ENCODE data around the gene CRACR2B. TPM values are rescaled to one million over a fixed set of nuclear protein-coding genes. Genes with fewer than 3 reads are reported as not detected.

The CRACR2B gene
- polyA plus RNA-seq, 12 donors = 5.8 to 34.3 (median 9.8) TPM; not detected in 1

- no peak for DNase-seq
These were observed 2.1 kb upstream of the CRACR2B start for GRCh38 chr11:825366-826226.

GRCh38 chr11:826227-826621 is 1.5 kb upstream of the CRACR2B start:
- no peak for DNase-seq

DNA sequence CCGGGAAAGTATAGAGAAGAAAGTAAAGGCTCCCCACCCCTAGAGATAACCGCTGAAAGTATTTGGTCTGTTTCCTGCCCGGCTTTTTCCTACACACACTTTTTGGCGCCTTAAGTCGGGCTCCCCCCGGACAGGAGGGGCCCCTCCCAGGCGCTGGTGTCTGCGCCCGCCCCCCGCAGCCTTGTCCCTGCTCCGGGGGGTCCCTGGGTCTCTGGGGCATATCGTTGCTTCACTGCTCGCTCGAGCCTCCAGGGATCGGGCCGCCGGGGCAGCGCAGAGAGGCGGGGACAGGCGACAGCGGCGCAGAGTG is 928 bp upstream of the CRACR2B start:
- no peak for DNase-seq

- DNase-seq = no peak
These were observed 398 bp upstream of the CRACR2B start for GRCh38 chr11:827146-827896.

- DNase-seq = no peak
These were observed 922 bp downstream of the CRACR2B start for GRCh38 chr11:828506-829175.

DNA sequence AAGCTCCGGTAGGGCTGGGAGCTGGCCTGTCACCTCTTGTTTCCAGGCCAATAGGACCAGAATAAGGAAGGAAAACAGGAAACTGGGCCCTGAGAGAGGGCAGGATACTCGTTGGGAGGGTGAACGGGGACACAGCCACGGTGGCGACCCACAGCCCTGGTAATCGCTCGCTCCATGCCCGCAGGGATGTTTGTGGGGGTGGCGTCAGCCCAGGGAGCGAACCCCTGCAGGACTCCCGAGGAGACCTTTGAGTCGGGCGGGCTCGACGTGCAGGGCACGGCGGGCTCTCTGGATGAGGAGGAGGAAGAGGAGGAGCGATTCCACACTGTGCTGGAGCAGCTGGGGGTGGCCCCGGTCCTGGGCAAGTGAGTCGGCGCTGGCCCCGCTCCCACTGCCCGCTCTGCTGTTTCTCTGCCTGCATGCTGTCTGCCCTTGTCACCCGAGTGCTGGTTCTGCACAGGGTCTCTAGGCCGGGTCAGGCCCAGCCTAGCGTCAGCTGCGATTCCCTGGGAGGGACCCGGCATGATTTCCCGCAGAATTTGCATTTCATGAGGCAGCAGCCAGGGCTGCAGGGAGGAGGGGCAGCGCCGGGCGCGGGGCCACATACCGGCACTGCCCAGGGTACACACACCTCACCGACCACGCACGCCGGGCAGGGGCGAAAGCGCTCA is 1.6 kb downstream of the CRACR2B start:
- no peak for DNase-seq

- DNase-seq = no peak
These were observed 2.2 kb downstream of the CRACR2B start for GRCh38 chr11:829847-830294.

- DNase-seq = no peak
These were observed 2.8 kb downstream of the CRACR2B start for GRCh38 chr11:830295-831117.

DNA sequence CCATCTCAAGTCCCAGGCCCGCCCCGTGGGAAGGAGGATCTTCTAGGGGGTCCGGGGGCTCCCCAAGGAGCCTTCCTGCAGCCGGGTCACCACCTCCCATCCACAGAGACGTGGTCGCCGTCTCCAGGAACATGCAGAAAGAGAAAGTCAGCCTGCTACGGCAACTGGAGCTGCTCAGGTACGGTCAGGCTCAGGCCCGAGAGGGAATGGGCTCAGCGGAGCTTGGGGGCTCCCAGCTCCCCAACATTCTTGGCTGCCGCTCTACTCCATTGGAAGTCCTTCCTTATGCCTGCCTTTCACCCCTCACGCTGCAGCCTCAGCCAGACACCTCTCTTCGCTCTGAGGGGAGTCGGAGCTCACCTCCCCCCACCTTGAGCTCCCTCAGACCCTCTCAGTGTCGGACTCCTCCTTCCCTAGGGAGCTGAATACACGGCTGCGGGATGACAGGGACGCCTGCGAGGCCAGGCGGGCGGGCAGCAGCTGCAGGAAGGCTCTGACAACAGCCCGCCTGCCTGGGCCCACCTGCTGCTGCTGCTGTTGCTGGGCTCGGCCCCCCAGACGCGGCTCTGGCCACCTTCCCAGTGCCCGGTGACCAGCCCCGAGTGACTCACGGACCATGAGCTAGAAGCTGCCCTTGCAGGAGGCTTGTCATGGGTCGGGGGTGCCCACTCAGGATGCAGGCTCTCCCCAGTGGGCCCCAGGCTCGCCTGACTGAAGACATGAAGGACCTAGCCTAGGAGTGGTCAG is 3.6 kb downstream of the CRACR2B start:
- no peak for DNase-seq

DNA sequence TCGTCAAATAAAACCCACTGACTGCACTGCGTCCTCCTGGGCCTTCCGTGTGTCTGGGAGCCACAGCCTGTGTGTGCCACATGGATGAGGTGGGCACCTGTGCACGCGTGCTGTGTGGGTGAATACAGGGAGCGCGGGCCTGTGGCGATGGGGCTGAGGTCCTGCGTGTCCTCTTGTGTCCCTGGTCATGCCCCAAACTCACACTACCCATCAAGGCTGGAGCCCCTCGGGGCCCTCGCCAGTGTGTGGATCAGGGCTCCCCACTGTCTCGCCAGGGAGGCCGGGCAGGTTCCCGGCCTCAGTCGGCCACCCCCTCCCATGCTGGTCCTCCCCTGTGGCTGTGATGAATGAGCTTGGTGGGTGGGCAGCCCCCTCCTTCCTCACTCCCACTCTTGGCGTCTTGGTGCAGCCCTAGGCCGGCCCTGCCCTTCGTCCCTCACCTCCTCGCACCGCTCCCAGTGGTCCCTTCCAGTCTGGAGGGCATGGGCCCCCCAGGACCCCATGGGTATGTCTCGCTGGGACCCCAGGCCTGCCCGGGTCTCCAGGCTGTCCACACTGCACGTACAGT is 4.3 kb downstream of the CRACR2B start:
- DNase-seq = no peak

DNA sequence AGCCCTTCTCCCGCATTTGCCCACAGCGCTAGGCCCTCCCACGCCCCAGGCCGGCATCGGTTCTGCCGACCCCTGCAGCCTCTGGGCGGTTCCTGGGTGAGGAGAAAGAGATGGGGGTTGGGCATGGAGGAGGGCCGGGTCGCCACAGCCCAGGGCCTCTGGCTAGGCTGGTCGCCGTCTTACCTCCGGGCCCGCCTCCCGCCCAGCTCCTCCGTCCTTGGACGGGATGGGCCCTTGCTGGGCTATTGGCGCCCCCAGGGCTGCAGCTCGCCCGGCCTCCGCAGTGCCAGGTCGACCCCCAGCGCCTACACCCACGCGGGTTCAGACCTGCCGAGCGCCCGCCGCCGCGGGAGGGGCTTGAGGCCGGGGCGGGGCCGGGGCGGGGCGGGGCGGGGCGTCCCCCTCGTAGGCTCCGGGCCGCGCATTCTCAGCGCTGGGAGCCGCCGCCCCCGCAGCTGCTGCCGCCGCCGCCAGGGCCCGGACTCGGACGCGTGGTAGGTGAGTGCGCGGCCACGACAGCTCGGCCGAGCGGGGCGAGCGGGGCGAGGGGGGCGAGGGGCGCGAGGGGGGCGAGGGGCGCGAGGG is 4.9 kb downstream of the CRACR2B start, which contains the start of gene CD151:
Gene CD151, plus strand, starts transcription at position 424 of the 585 bp plus-strand sequence. CDS start 3,118 bp downstream, outside the sequence.
- no peak for DNase-seq

GRCh38 chr11:833114-833791 is 5.5 kb downstream of the CRACR2B start:
- DNase-seq = no peak

GRCh38 chr11:833849-834311 is 6.2 kb downstream of the CRACR2B start:
- no peak for DNase-seq

GRCh38 chr11:834371-835316 is 6.9 kb downstream of the CRACR2B start:
- DNase-seq = no peak

DNA sequence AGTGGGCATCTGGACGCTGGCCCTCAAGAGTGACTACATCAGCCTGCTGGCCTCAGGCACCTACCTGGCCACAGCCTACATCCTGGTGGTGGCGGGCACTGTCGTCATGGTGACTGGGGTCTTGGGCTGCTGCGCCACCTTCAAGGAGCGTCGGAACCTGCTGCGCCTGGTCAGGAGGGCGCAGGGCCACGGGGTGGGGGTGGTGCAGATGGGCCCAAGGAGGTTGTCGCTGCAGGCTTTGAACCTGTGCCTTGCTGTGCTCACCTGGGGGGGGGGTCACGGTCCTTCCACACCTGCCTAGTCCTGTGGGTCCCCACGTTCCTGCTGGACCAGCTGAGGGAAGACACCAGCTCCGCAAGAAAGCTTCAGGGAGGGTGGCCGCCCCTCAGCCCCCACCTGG is 8.6 kb downstream of the CRACR2B start:
- DNase-seq = no peak

DNA sequence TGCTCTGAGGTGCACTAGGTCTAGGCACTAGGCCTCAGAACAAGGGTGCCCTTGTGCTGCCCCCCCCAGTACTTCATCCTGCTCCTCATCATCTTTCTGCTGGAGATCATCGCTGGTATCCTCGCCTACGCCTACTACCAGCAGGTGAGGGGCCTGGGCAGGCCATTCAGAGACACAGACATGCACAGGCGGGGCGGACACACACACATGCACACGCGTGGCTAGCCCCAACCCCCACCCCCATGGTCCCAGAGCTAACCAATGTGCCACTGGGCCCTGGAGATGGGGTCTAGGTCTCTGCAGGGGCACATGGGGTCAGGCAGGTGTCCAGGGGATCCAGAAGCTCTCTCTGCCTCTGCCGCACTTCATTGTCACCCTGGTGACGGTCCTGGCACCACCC is 9.0 kb downstream of the CRACR2B start:
- DNase-seq = no peak

- no peak for DNase-seq
These were observed 9.7 kb downstream of the CRACR2B start for GRCh38 chr11:837189-837989.

All from muscle of arm (tissue), 12 donors.